RWPE2 (cell line): ENCODE data around the gene ADAM19.

Experiments
- ATAC-seq: fragments of 200-7000 bp; cut with Tn5 transposase; 3 replicates; pipeline ENCODE4 v1.9.1; 2021; ENCODE audit warnings: low read depth
- DNase-seq: peaks from one replicate; pipeline ENCODE4 v3.0.0-alpha.2; 2020; ENCODE audit warnings: low spot score
- H3K27ac ChIP-seq: fragments of 450-650 bp; 2 replicates; pipeline ENCODE4 v1.5.1; 2017; ENCODE audit warnings: mild to moderate bottlenecking; ENCODE audit not compliant: poor library complexity, severe bottlenecking
- H3K27me3 ChIP-seq: fragments of 250-450 bp; sonication (Bioruptor Pico); 2 replicates; pipeline ENCODE4 v1.5.1; 2021; ENCODE audit warnings: mild to moderate bottlenecking, moderate library complexity; ENCODE audit not compliant: insufficient read depth, poor library complexity, severe bottlenecking
- H3K36me3 ChIP-seq: fragments of 250-450 bp; sonication (Bioruptor Pico); 2 replicates; pipeline ENCODE4 v1.5.1; 2020; ENCODE audit warnings: low read depth, mild to moderate bottlenecking, moderate library complexity
- H3K4me1 ChIP-seq: fragments of 250-450 bp; sonication (Bioruptor Pico); 2 replicates; pipeline ENCODE4 v1.5.1; 2021; ENCODE audit warnings: mild to moderate bottlenecking, moderate library complexity; ENCODE audit not compliant: insufficient read depth, poor library complexity, severe bottlenecking
- H3K4me3 ChIP-seq: fragments of 250-450 bp; sonication (Bioruptor Pico); 2 replicates; pipeline ENCODE4 v1.5.1; 2021; ENCODE audit warnings: mild to moderate bottlenecking, moderate library complexity; ENCODE audit not compliant: severe bottlenecking
- H3K9me3 ChIP-seq: fragments of 250-450 bp; sonication (Bioruptor Pico); 2 replicates; pipeline ENCODE4 v1.5.1; 2021; ENCODE audit warnings: mild to moderate bottlenecking, moderate library complexity; ENCODE audit not compliant: severe bottlenecking
- CTCF ChIP-seq: fragments of 450-650 bp; IDR thresholded peaks from one replicate; pipeline ENCODE4 v1.5.1; 2017; ENCODE audit warnings: mild to moderate bottlenecking, moderate library complexity; ENCODE audit not compliant: poor library complexity, severe bottlenecking

ADAM19 gene

GRCh38 chr5:157543825-157544622 lies 31.6 kb downstream of the ADAM19 start:
- H3K4me3 ChIP-seq, result no peak overlapping the region
- no peak for ATAC-seq
- no peaks in the 10 kb centered on the region for H3K36me3 ChIP-seq
- H3K27me3 ChIP-seq, result no peaks in the 10 kb centered on the region
- no peak overlapping the region for H3K27ac ChIP-seq
- H3K4me1 ChIP-seq, result peaks cover 13% of the 10 kb centered on the region
- no peak for TF ChIP-seq CTCF
- DNase-seq, result no peak
- H3K9me3 ChIP-seq, result no peaks in the 10 kb centered on the region

GRCh38 chr5:157542282-157543000 lies 33.1 kb downstream of the ADAM19 start:
- TF ChIP-seq CTCF, result no peak
- no peak for DNase-seq
- H3K9me3 ChIP-seq, result no peaks in the 10 kb centered on the region
- no peak overlapping the region for H3K4me3 ChIP-seq
- H3K36me3 ChIP-seq, result peaks cover 3% of the 10 kb centered on the region; the same call in 1 of the 2 replicates
- no peaks in the 10 kb centered on the region for H3K27me3 ChIP-seq
- H3K4me1 ChIP-seq, result no peaks in the 10 kb centered on the region
- no peak for ATAC-seq
- H3K27ac ChIP-seq, result no peak overlapping the region

GRCh38 chr5:157541447-157542118 lies 34.0 kb downstream of the ADAM19 start:
- Histone ChIP-seq H3K27ac (no peak overlapping the region), H3K4me3 (no peak overlapping the region), H3K27me3 (no peaks in the 10 kb centered on the region), H3K9me3 (no peaks in the 10 kb centered on the region), H3K4me1 (no peaks in the 10 kb centered on the region), H3K36me3 (peaks cover 6% of the 10 kb centered on the region; the same call in 1 of the 2 replicates)
- ATAC-seq (no peak), DNase-seq (no peak)
- no peak for TF ChIP-seq CTCF

- Histone ChIP-seq H3K36me3 (peaks cover 6% of the 10 kb centered on the region; the same call in 1 of the 2 replicates), H3K4me3 (no peak overlapping the region), H3K9me3 (no peaks in the 10 kb centered on the region), H3K27ac (no peak overlapping the region), H3K27me3 (no peaks in the 10 kb centered on the region), H3K4me1 (no peaks in the 10 kb centered on the region)
- TF ChIP-seq CTCF, result no peak
- no peak for DNase-seq
- peak; percentile 19; the same call in 1 of the 3 replicates for ATAC-seq
These were observed 34.7 kb downstream of the ADAM19 start for GRCh38 chr5:157540707-157541446.
